Stimulated activated CD4-positive, alpha-beta T cell treated with anti-CD3 and anti-CD28 coated beads, TNF-alpha, amount 100 ng/mL, for 48 hours (primary cell): Measurements from ENCODE around the gene BEND3.
"Not testable (repeated sequence)": the region's sequence is repeated elsewhere in the genome, so short reads cannot be mapped to it uniquely, and the experiment has no call there.

Experiments used
- DNase-seq, 3 donors: peaks; one replicate each; pipeline ENCODE4 v3.0.0-alpha.2; 2020; ENCODE audit warnings: low read depth in 3 of 3

Gene BEND3

DNA sequence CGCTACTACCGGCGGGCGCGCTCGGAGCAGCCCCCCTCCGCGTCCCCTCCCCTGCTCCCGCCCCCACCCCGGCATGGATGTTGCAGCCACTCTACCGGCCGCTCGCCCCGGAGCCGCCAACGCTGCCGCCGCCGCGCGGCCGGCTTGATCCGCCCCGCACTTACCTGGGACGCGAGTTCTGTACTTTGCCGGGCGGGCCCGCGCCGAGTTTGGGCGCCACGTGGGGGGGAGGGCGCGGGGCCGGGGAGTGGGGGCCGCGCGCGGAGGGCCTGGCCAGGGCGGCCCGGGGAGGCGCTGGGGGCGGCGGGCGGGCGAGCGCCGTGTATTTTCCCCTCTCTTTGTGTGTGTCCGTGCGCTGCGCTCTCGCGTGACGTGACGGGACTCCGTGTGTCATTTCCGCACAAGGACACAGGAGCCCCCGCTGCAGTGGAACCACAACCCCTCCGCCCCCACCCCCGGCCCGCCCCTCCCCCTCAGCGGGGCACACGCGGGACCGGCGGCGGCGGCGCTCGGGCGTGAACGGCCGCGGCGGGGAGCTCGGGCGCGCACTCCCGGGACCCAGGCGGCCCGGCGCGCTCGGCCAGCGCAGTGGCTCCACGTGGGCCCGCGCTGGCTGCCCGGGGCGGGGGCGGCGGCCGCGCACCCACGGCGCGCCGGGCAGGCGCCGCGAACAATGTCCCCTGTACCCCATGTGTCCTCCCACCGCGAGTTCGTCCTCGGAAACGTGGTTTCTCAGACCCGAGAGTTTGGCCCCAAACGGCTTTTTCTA is at the start of gene BEND3:
BEND3 (minus strand) TSS at position 590 of the 769 bp plus-strand sequence. CDS start 16,230 bp downstream, outside the sequence.
- peak in 1 of 3 donors; percentile 13 for DNase-seq

DNA sequence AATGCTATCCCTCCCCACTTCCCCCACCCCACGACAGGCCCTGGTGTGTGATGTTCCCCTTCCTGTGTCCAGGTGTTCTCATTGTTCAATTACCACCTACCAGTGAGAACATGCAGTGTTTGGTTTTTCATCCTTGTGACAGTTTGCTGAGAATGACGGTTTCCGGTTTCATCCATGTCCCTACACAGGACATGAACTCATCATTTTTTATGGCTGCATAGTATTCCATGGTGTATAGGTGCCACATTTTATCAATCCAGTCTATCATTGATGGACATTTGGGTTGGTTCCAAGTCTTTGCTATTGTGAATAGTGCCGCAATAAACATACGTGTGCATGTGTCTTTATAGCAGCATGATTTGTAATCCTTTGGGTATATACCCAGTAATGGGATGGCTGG is 49.0 kb upstream of the BEND3 start:
- DNase-seq, result not testable (repeated sequence)

DNA sequence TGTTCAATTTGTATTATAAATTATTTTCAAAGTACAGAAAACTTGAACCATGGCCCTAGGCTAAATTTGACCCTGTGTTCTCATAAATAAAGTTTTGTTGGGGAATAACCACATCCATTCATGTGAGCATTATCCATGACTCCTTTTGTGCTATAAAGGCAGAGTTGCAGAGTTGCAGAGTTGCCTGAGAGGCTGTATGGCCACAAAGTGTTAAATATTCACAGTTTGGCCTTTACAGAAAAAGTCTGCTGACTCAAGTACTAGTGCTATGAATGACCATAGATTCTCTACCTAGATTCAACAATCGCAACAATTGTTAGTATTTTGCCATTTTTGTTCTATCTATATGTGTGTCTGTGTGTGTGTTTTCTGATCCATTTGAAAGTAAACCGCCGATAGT is 46.2 kb upstream of the BEND3 start:
- DNase-seq, result no peak

DNA sequence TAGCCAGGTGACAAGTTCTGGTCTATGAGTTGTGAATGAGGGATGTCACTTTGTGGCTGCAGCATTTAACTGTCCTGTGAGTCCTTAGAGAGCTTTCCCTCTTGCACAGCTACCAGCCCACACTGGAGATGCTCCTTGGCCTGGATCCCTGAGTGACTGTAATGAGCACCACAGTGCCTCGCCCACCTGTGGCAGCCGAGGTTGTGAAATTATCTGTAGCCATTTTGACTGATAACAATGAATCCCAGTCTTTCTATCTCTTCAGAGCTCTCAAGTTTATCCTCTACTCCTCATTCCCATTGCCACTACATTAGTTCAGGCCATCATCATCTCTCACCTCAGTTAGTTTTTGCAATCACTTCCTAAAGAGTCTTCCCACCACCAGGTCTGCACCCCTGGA is 41.3 kb upstream of the BEND3 start:
- DNase-seq, result no peak

DNA sequence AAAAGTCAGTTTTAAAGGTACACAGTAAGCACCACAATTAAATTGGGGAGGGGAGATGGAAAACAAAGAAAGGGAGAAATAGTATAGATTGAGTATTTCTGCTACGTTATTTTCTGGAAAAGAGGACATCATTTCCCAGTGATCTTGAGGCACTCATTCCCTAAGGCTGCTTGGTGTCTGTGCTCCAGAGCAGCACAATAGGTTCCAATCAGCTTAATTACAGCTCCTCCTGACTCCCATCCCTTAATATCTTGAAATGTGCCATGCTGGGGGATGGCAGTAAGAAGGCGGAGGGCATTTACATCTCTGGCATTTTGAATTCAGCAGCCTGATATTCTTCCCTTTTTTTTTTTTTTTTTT is 39.5 kb upstream of the BEND3 start:
- no peak for DNase-seq

DNA sequence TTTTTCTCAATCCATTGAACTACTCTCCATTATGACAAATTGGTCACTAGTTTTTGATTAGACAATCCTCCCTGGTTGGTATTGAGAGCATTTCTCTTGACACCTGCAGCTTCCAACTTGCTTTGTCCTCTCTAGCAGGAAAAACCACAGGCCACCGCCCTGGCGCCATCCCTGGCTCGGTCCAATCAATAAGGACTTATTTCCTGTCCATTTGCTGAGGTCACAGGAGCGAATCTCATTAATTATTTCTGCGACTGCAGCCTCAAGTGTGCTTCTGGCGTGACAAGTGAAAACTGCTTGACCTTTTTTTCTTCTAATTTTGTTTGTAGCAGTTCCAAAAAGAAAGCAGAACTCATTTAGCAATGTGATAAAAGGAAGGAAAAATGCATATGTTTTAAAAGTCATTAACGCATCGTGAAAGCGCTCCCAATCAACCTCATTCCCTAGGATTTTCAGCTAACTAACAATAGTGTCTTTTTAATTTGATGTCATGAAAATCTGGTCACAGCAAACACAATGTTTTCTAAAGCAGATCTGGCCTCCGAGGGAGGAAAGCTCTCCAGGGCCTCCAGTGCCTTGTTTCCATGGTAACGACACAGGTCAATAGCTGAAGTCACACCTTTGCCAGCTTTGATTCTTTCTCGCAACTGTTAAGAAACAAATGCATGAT is 39.0 kb upstream of the BEND3 start:
- no peak for DNase-seq

DNA sequence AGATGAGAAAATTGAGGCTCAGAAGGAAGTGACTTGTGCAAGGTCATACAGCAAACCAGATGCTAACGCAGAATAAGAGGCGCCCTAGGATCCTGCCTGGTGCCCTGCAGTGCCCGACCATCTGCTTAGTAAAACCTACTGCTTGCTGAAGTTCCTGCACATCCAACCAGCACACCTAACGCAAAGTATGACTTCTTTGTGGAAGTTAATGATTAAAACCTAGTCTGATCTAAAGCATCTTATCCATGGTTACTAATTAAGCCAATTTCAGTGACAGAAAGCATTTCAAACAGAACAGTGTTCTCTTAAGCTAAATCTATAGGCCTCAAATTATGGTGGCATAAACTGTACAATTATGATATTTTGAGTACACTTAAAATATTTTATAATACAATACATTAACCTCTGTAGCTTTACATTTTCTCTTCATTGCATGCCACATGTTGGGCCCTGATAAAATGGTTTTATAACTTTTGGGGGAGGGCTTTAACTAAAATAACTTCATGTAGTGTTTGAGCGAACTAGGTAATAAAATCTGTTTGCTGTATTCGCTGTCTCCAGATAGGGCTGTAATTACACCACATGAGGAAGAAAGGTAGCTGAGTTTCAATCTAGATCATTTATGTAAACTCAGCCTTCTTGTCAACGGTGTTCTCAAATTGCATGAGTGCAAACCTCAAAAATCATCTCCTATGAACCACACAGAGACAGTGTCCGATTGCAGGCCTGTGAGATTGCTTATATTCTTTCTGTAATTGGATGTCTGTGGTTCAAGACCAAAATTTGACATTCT is 37.5 kb upstream of the BEND3 start:
- DNase-seq, result no peak

DNA sequence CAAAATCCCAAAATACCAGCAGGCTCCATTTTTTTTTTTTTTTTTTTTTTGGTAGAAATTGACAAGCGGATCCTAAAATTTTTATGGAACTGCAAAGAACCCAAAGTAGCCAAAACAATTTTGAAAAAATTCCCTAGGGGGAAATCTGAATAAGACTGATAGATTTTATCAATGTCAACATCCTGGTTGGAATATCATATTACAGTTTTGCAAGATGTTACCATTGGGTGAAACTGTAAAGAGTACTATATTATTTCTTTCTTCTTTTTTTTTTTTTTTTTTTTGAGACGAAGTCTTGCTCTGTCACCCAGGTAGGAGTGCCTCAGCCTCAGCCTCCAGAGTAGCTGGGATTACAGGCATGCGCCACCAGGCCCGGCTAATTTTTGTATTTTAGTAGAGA is 29.4 kb upstream of the BEND3 start:
- DNase-seq, result no peak

DNA sequence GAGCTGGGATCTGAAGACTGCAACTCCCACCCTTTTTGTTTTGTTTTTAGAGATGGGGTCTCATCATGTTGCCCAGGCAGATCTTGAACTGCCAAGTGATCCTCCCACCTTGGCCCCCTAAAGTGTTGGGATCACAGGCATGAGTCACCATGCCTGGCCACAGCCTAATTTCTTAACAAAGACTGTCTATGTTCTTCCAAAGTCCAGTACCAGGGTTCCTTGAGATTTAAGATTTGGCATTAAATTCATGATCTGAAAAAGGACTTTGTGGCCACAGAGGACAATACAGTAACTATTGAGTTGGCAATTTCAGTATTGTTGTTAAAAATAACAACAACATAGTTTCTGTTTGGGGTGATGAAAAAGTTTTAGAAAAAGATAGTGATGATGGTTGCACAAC is 28.7 kb upstream of the BEND3 start:
- DNase-seq, result no peak

DNA sequence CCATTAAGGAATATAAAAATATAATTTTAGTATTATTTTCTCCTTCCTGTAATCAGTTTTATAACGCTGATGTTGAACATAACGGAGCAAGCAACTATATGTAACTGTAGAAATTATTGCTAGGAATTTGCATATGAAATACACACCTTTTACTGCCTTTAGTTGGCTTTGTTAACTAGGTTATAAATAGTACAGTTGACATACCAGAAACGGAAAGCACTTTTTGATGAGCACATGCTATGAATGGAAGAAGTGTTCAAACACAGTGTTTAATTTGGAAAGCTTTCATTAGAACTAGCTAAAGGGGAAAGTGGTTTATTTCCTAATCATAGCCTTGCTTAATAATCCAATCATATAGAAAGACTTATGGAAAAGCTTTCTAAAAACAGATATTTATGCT is 25.3 kb upstream of the BEND3 start:
- DNase-seq, result no peak

DNA sequence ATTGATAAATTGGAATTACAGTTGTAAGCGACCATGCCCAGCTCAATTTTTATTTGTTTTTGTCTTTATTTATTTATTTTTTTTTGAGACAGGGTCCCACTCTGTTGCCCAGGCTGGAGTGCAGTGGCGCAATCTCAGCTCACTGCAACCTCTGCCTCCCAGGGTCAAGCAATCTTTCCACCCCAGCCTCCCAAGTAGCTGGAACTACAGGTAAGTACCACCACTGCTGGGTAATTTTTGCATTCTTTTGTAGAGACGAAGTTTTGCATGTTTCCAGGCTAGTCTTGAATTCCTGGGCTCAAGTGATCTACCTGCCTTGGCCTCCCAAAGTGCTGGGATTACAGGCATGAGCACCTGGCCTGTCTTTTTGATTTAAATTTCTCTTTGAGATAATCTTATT is 21.0 kb upstream of the BEND3 start:
- DNase-seq, result not testable (repeated sequence)

DNA sequence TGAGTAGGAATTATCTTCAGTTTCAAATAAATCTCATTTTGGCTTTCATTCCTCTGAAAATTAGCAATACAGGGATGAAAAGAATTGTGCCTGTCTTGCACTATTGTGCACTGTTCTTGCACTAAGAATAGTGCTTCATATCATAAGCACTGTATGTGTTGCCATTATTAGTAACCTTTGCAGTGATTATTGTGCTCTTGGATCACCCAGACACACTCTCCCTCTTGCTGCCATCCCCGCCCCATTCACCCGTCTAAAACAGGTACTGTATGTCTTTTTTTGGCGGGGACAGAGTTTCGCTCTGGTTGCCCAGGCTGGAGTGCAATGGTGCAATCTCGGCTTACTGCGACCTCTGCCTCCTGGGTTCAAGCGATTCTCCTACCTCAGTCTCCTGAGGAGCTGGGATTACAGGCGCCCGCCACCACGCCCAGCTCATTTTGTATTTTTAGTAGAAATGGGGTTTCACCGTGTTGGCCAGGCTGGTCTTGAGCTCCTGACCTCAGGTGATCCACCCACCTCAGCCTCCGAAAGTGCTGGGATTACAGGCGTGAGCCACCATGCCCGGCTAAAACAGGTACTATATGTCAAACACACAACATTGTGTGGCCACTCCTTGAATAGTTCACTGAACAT is 19.8 kb upstream of the BEND3 start:
- not testable (repeated sequence) for DNase-seq

DNA sequence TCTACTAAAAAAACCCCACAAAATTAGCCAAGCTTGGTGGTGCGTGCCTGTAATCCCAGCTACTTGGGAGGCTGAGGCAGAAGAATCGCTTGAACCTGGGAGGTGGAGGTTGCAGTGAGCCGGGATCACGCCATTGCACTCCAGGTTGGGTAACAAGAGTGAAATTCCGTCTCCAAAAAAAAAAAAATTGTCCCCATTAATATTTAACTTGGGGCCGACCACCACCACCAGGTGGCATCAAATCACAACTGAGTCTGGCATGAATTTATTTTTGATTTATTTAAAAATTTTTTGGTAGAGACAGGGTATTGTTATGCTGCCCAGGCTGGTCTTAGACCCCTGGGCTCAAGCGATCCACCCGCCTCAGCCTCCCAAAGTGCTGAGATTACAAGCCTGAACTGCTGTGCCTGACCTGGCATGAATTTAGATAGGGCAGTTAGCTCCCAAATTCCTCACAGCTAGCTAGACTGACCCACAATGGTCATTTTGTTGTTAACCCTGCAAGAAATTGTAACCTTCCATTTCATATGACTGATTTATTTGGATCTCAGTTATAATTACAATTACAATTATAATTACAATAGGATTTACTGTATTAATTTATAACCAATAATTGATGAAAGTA is 17.1 kb upstream of the BEND3 start:
- peak in 1 of 3 donors; percentile 4 for DNase-seq

DNA sequence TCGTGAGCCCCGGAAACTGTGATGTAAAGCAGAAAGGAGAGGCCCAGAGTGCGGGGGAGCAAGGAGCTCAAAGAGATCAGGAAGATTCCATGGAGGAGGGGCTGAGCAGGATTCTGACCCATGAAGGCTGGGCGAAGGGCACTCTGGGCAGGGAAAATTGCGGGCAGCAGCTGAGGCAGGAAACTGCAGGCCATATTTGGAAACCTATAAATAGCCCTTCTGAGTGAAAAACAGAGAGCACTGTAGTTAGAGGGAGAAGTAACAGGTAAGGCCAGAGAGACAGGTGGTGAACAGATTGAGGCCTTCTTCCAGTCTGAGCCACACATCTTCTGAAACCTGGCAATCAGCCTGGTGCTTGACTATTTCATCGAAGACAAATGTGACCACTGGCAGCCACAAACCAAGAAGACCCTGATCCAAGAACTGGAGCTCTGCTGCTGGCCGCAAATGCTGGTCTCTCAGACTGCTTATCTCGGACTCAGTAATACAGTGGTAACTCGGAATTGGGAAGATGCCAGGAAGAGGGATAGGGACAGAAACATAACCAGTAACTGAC is 14.1 kb upstream of the BEND3 start:
- no peak for DNase-seq

DNA sequence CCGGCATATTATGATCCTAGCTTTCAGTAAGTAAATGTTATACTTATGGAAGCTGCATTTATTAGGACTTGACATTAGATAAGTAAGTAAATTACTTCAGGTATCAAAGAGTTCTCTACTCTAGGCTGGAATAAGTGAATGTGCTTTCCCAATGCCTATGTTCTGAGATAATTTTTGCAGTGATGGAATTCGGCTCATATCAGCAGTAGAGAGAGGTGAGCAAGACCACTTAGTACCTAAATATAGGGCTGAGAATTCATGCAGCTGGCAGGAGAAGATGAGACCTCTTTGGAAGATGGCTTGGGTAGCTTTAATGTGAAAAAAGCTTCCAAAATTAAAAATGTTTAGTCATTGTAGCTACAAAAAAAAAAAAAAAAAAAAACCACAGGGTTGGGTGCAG is 13.3 kb upstream of the BEND3 start:
- no peak for DNase-seq

DNA sequence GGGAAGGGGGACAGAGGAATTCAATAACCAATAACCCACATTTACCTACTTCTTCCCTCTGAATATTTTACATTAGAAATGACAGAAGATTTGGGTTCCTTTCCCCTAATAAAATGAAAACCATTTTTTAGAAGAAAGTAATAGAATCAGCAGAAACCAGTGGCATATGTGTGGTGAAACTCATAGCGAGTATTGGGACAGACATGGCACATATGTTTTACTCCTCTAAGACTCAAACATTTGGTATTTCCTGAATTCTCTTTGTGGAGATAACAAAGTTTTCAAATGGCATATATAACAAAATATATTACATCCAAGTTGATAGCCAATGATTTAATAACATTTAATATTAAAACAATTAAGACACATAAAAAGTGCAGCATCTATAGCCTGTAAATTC is 12.9 kb upstream of the BEND3 start:
- DNase-seq, result no peak

DNA sequence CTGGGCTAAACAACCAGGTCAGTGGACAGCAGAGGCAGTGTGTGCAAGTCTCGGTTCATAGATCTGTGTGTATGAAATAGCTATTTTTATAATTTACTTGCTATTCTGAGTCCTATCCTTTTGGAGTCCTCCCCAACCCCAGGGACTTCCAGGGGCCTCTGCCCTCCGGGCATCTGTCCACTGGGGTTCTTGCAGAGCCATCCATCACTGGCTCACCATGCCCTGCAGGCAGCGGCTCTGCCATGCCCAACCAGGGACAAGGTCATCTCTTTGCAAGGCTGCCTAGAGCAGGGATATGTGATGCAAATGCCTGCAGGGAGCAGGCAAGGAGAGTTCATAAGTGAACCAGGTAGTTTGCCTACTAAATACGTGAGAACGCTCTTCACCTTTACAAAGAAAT is 10.5 kb upstream of the BEND3 start:
- no peak for DNase-seq

DNA sequence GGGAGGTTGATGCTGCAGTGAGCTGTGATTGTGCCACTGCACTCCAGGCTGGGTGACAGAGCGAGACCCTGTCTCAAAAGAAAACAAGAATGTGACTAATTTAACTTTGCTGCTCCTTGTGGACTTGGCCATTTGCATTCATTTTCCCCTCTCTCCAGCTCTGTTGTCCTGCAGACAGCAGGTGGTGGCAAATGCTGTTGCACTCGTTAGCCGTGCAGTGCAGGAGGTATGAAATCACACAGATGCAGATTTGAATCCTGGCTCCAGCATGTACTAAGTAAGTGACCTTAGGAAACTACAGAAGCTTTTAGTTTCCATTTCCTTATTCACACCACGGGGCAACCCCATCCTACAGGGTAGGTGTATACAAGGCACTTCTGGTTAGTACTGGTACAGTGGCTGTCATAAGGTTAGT is 9.6 kb upstream of the BEND3 start:
- no peak for DNase-seq

DNA sequence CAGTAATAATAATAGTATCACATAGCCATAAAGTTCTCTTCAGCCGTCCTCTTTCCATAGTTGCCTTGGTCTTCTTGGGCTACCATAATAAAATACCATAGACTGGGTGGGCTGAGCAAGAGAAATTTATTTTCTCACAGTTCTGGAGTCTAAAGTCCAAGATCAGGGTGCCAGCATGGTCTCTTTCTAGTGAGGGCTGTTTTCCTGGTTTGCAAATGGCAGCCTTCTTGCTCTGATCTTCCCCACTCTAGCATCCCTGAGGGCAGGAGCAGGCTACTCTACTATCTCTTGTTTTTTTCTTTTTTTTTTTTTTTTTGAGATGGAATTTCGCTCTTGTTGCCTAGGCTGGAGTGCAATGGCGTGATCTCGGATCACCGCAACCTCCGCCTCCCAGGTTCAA is 8.2 kb upstream of the BEND3 start:
- DNase-seq, result no peak

DNA sequence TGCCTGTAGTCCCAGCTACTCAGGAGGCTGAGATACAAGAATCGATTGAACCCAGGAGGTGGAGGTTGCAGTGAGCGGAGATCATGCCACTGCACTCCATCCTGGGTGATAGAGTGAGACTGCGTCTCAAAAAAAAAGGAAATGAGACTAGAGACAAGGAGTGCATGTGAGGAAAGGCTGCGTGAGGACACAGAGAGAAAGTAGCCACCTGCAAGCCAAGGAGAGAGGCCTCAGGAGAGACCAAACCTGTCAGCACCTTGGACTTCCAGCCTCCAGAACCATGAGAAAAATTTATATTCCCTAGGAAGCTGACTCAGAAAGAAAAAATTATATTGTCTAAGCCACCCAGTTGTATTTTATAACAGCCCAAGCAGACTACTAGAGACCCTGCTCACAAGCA is 7.4 kb upstream of the BEND3 start:
- no peak for DNase-seq

DNA sequence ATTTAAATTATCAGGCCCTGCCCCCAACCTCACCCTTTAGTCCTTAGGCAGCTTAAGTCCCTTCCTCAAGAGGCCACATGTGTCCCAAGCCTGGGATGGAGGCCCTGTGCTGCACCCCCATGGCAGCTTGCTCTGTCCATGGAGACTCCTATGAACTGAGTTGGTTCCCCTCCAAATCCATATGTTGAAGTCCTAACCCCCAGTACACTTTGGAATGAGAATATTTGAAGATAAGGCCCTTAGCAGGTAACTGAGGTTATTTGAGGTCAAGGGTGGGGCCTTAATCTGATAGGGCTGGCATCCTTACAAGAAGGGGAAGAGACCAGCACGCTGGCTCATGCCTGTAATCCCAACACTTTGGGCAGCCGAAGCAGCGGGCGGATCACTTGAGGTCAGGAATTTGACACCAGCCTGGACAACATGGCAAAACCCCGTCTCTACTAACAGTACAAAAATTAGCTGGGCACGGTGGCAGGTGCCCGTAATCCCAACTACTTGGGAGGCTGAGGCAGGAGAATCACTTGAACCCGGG is 6.7 kb upstream of the BEND3 start:
- DNase-seq, result no peak
